Kidney (tissue), 14 donors: Measurements from ENCODE around the gene CRIM1. TPM values are rescaled to one million over a fixed set of nuclear protein-coding genes. Genes with fewer than 3 reads are reported as not detected.

Experiments used
- DNase-seq, 5 donors: peaks; one replicate each; pipeline ENCODE4 v3.0.0-alpha.2; 2013 to 2020
- FAIRE-seq: peaks from 2 replicates; lab custom pipeline; 2012; peaks lifted over from hg19 to GRCh38; lab: Jason Lieb, UNC
- H3K27ac ChIP-seq, 2 donors: one replicate each; pipeline ENCODE4 v1.7.0; 2013; ENCODE audit warnings: low read depth in 2 of 2, low read length in 2 of 2, inconsistent platforms in 1 of 2
- H3K27me3 ChIP-seq: one replicate; pipeline ENCODE4 v1.7.1; 2013; ENCODE audit warnings: low read length, inconsistent platforms; ENCODE audit not compliant: control insufficient read depth, insufficient read depth
- H3K36me3 ChIP-seq, 3 donors: one replicate each; pipeline versions ENCODE4 v1.7.0 to v1.7.1; 2013; ENCODE audit warnings: low read length in 3 of 3, control low read depth in 1 of 3, inconsistent platforms in 1 of 3; ENCODE audit not compliant: insufficient read depth in 3 of 3, control insufficient read depth in 2 of 3
- H3K4me1 ChIP-seq, 3 donors: one replicate each; pipeline versions ENCODE4 v1.7.0 to v1.7.1; 2013; ENCODE audit warnings: low read length in 3 of 3, inconsistent platforms in 1 of 3, low read depth in 1 of 3; ENCODE audit not compliant: control insufficient read depth in 2 of 3, insufficient read depth in 2 of 3
- H3K4me3 ChIP-seq, 3 donors: one replicate each; pipeline versions ENCODE4 v1.7.0 to v1.8.1; 2013; ENCODE audit warnings: low read length in 3 of 3, control low read depth in 1 of 3, inconsistent platforms in 1 of 3
- H3K9ac ChIP-seq, 3 donors: one replicate each; pipeline versions ENCODE4 v1.7.0 to v1.7.1; 2013; ENCODE audit warnings: low read length in 3 of 3, control low read depth in 1 of 3, inconsistent platforms in 1 of 3
- H3K9me3 ChIP-seq, 3 donors: one replicate each; pipeline versions ENCODE4 v1.7.0 to v1.7.1; 2013; ENCODE audit warnings: low read length in 3 of 3, control low read depth in 1 of 3, inconsistent platforms in 1 of 3; ENCODE audit not compliant: control insufficient read depth in 2 of 3, insufficient read depth in 1 of 3
- CTCF ChIP-seq: IDR thresholded peaks from 3 replicates; pipeline ENCODE4 v1.5.1; 2012; ENCODE audit warnings: mild to moderate bottlenecking, moderate library complexity, borderline replicate concordance; ENCODE audit not compliant: insufficient read depth; ENCODE audit errors: extremely low read depth
- intact Hi-C: fragments of 100-400 bp; cut with DNase I; formaldehyde crosslinking; loops from one replicate; pipeline ENCODE4 v1.11.1; 2022
- polyA plus RNA-seq: library from polyadenylated mRNA; stranded (reverse); fragments of 350-450 nt; fragmentation: Illumina TruSeq; extraction: RNeasy Lipid Tissue Mini Kit (QIAGEN cat#74804); gene quantifications from one replicate; pipeline ENCODE4 v1.2.3, GENCODE V29; 2014; ENCODE audit warnings: low read depth, low replicate concordance; ENCODE audit not compliant: insufficient read depth
- total RNA-seq: library from RNA; stranded (reverse); fragmentation: NEBNext Ultra II Directional; extraction: Animal tissue kit (Norgen Biotek cat#: 25700); gene quantifications from one replicate; pipeline ENCODE4 v1.2.1, GENCODE V29; 2021
- donor health status: control.
- donor health status: control.
- donor health status: control.
- donor health status: control.
- donor health status: control.
- donor health status: DM: yes; HTN: yes; CAD: no.
- donor health status: Normal renal cell carcinoma (clear cell type).

CRIM1 gene
- total and polyA plus RNA-seq, 2 donors from 2014 or later: 47.2 to 154 TPM

DNA sequence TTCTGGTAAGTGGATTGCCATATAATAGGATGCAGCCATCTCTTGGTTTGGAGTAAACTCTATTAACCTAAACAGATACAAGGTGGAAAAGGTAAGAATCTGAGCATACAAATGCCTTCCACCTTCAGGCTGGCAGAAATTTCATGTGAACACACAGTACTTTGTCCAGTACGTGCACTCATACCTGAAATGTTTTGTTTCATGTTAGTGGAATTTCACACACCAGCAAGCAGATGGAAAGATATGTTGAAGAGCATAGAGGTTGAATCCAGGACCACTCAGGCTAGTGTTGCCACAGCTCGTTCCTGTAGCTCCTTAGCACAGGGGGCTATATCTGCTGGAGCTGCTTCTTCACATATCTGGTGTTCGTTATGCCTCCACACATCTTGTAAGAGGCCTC, 34.0 kb downstream of the CRIM1 start:
- intact Hi-C loops: no loop called here
- DNase-seq (peak in 1 of 5 donors; percentile 49), FAIRE-seq (no peak)
- H3K36me3 ChIP-seq: no peaks in the 10 kb centered on the region
- H3K4me3 ChIP-seq: no peak overlapping the region
- no peaks in the 10 kb centered on the region for H3K9me3 ChIP-seq
- peak overlapping the region; percentile 6 to 7 for H3K27ac ChIP-seq
- no peak overlapping the region for H3K9ac ChIP-seq
- TF ChIP-seq CTCF: no peak
- no peaks in the 10 kb centered on the region for H3K27me3 ChIP-seq
- peaks cover 0 to 14% (median 10%) of the 10 kb centered on the region in 3 donors for H3K4me1 ChIP-seq

GRCh38 chr2:36392571-36393255, 37.1 kb downstream of the CRIM1 start:
- Histone ChIP-seq H3K36me3 (no peaks in the 10 kb centered on the region), H3K9ac (no peak overlapping the region), H3K27me3 (no peaks in the 10 kb centered on the region), H3K4me3 (no peak overlapping the region), H3K4me1 (peaks cover 0 to 10% (median 9%) of the 10 kb centered on the region in 3 donors), H3K27ac (no peak overlapping the region), H3K9me3 (no peaks in the 10 kb centered on the region)
- FAIRE-seq (no peak), DNase-seq (no peak)
- TF ChIP-seq CTCF: no peak
- intact Hi-C loops: no loop called here

- Histone ChIP-seq H3K27me3 (no peaks in the 10 kb centered on the region), H3K4me3 (no peak overlapping the region), H3K9ac (no peak overlapping the region), H3K27ac (no peak overlapping the region), H3K36me3 (no peaks in the 10 kb centered on the region), H3K9me3 (no peaks in the 10 kb centered on the region), H3K4me1 (peaks cover 0 to 9% (median 6%) of the 10 kb centered on the region in 3 donors)
- intact Hi-C loops: no loop called here
- DNase-seq (no peak), FAIRE-seq (no peak)
- TF ChIP-seq CTCF: no peak
These were observed 38.2 kb downstream of the CRIM1 start for GRCh38 chr2:36393738-36394256.
